Measurements from ENCODE around the gene ING4. TPM values are rescaled to one million over a fixed set of nuclear protein-coding genes. Genes with fewer than 3 reads are reported as not detected.

Gene ING4
- polyA plus RNA-seq, 1 donor from 2014 or later = 76.6 TPM

DNA sequence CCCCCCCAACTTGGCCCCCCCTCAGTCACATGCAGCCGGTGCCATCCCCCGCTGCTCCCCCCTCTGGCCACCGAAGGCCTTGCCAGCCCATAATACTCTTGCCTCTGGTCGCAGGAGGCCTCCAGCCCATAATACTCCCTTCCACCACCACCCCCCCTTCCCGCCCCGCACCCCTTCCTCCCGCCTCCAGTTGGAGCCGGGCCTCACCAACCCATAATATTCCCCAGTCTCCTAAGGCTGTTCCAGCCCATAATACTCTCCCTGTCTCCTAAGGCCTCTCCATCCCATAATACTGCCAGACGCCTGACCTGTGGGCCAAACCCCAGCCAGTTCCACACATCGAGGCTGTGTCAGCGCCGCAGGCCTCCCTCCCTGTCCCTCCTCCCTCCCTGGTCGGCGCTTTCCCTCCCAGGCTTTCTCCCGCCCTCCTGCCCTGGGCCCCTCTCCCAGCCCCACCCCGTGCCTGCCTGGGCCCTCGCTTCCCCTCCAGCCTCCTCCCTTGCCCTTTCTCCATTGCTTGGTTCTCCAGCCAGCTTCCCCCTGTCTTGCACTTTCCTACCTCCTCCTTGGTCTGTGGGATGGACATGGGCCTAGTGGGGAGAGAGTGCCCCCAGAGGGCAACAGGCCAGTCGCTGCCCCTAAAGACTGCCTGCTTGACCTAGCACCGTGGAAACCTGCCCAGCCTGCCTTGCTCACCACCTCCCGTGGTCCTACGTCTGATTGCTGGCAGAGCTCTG, 49.0 kb downstream of the ING4 start:
- Mint-ChIP-seq H3K27me3 (no peaks in the 10 kb centered on the region), H3K36me3 (no peaks in the 10 kb centered on the region), H3K4me1 (peaks cover 19 to 35% (median 34%) of the 10 kb centered on the region in 3 donors), H3K27ac (peak overlapping the region; percentile 86 to 95 (median 87)), H3K9me3 (no peaks in the 10 kb centered on the region), H3K4me3 (peak overlapping the region in 3 of 4 donors; percentile 50 to 84 (median 83))

DNA sequence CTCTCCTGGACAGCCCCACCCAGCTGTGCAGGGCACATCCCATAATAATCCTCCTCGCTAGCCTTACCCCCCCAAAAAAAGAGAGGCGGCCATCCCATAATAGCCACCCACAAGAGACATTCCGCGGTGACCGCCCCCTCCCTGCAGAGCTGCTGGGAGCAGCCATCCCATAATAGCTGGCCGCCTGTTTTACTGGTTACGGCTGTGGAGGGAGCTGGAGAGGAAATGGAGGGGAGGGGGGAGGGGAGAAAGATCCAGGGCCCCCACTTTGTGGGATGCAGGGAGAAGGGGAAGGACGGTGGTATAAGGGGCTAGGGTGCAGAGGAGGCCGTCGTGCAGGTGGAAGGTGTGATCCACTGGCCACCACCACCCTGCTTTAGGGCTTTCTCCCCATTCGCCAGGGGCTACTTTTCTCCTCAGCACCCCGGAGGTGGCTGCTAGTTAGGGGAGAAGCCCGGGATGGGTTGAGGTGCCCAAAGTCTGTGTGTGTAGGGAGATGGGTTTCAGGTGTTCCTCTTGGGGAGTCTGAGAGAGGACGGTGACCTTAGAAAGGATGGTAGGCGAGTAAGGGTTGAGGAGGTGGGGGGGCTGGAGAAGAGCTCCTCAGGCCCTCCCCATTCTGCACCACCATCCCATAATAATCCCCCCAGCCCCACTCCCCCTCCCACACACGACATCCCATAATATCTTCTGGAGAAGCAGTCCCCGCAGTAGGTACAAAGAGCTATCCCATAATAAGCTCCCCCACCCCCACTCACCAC, 49.7 kb downstream of the ING4 start:
- Mint-ChIP-seq H3K4me3 (peak overlapping the region; percentile 10 to 76 (median 48)), H3K27me3 (no peaks in the 10 kb centered on the region), H3K9me3 (no peaks in the 10 kb centered on the region), H3K36me3 (no peaks in the 10 kb centered on the region), H3K27ac (peak overlapping the region; percentile 16 to 89 (median 87)), H3K4me1 (peaks cover 14 to 35% (median 34%) of the 10 kb centered on the region in 3 donors)

DNA sequence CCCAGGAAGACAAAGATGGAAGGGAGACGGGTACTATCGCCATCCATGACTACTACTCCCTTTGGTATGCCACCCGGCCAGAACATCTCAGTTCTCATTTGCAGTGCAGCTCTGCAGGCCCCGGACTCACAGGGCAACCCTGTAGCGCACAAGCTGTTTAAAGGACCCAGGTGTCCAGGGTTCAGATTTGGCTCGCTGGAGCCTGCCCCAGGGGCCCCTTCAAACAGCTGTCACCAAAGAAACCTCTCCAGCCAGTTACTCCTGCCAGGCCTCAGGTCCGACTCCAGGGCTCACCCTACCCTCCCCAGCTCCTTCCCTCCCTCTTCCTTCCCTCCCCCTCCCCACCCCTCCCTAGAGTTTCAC, 50.3 kb downstream of the ING4 start:
- H3K9me3 Mint-ChIP-seq = no peaks in the 10 kb centered on the region
- H3K36me3 Mint-ChIP-seq = no peaks in the 10 kb centered on the region
- peak overlapping the region in 3 of 4 donors; percentile 60 to 85 (median 82) for H3K4me3 Mint-ChIP-seq
- peak overlapping the region; percentile 67 to 89 (median 87) for H3K27ac Mint-ChIP-seq
- H3K27me3 Mint-ChIP-seq = no peaks in the 10 kb centered on the region
- H3K4me1 Mint-ChIP-seq = peaks cover 14 to 31% (median 31%) of the 10 kb centered on the region in 3 donors

DNA sequence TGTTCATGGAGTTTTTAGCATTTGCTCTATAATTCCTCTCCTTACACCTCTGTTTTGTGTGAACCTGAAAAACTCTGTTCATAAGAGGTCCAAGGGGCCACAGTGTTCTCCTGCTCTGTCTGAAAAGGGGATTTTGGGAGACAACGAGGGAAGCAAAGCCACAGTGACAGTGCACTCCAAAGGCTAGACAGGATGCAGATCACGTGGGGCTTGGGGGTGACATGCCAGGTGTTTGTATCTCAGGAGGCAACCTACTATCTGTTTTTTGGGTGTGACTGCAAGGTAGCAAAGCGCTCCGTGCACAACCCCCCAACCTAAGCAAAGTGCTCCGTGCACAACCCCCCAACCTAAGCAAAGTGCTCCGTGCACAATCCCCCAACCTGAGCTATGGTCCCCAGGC, 50.7 kb downstream of the ING4 start:
- H3K27me3 Mint-ChIP-seq = no peaks in the 10 kb centered on the region
- H3K27ac Mint-ChIP-seq = peak overlapping the region; percentile 67 to 89 (median 87)
- no peaks in the 10 kb centered on the region for H3K9me3 Mint-ChIP-seq
- peaks cover 14 to 29% (median 29%) of the 10 kb centered on the region in 3 donors for H3K4me1 Mint-ChIP-seq
- peak overlapping the region in 3 of 4 donors; percentile 60 to 85 (median 82) for H3K4me3 Mint-ChIP-seq
- H3K36me3 Mint-ChIP-seq = no peaks in the 10 kb centered on the region

DNA sequence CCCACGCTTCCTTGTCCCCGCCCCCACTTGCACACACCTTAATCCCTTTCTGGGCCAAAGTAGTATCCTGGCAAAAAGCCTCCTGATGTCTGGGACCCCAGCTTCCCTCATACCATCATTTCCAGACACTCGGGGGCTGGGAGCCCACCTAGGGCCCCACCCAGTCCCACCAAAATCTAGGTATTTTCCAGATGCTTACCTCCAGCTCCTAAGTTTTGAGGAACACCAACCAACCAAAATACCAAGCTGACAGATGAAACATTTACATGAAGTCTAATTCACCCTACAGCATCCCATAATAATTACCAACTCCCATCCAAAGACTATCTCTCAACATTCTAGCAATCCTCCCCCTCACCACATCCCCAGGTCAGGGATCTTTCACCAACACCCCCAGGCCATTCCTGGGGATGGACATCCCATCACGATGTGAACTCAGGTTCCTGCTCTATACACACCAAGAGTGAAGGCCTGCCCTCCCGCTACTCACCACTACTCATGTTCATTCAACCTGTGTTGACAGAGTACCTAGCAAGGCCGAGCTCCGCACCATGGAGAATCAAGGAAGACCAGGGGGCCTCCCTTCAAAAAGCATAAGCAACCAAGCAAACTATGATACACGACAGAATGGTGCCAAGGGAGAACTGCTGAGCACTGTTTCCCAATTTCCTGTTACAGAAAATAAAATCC, 54.2 kb downstream of the ING4 start:
- Mint-ChIP-seq H3K9me3 (no peaks in the 10 kb centered on the region), H3K36me3 (peaks cover 5% of the 10 kb centered on the region), H3K27ac (no peak overlapping the region), H3K4me1 (peaks cover 25 to 44% (median 40%) of the 10 kb centered on the region in 3 donors), H3K4me3 (no peak overlapping the region), H3K27me3 (no peaks in the 10 kb centered on the region)

DNA sequence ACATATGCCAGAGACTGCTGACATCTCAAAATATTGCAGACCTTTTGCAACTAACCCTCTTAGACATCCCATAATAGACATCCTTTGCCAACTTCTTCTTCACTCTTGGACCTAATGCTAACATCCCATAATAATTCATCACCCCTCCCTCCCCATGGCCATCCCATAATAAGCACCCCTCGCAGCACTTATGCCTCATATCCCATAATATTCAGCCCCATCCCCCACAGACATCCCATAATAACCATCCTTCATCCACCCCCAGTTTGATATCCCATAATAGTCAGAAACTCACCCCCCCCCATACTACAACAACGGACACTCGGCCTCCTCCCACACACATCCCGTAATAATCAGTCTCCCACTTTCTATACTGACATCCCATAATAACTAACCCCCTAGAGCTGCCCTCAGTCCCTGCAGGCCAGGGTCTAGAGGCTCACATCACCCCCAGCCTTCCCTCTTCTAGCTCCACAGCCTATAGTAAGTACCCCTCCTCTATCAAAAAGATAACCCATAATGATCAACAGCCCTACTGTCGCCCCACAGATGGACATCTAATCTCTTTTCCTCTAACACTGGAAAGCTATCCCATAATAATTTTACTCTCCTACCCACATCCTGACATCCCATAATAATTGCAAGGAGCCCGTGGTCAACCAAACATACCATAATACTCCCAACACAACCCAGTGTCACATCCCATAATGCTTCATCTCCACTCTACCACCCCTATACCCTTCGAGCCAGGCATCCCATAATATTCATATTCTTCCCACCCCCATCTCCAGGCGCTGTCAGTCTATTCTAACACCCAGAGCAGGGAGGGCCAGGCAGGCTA, 54.9 kb downstream of the ING4 start:
- H3K27me3 Mint-ChIP-seq = no peaks in the 10 kb centered on the region
- no peak overlapping the region for H3K4me3 Mint-ChIP-seq
- no peaks in the 10 kb centered on the region for H3K9me3 Mint-ChIP-seq
- peaks cover 28 to 48% (median 42%) of the 10 kb centered on the region in 3 donors for H3K4me1 Mint-ChIP-seq
- H3K36me3 Mint-ChIP-seq = peaks cover 5% of the 10 kb centered on the region
- H3K27ac Mint-ChIP-seq = no peak overlapping the region

DNA sequence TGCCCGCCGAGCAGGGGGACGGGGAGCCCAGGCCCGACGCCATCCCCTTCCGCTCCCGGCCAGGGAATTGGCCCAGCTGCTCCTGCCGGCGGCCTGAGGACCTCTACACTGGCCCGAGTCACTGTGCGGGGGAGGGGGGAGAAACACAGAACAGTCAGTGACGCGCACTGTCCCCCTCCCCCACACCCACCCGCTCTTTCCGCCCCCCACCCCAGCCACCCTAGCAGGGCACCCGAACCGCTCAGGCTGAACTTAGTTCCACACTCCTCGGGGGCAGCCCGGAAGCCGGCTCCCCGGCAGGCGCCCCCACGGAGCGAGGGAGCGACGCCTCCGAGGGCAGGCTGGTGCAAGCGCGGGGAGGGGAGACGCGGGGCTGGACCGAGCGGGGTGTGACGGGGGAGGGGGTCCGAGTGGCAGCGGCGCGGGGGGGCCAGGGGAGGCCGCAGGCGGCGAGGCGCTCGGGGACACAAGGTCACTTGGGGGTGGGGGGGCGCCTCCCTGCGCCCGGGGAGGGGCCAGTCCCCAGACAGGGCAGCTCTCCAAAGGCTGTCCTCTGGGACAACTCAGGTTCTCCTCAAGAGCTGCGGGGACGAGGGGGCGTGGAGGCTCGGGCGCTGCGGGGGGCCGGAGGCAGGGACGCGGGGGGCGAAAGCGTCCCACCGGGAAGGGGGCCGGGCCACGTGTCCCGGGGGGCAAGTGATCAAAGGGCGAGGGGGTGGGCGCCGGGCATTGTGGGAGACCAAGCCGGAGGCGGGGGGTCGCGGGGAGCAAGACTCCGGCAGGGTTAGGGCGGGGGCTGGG, 56.4 kb downstream of the ING4 start:
- Mint-ChIP-seq H3K4me3 (peak overlapping the region in 1 of 4 donors; percentile 86), H3K36me3 (peaks cover 5% of the 10 kb centered on the region), H3K9me3 (no peaks in the 10 kb centered on the region), H3K27me3 (no peaks in the 10 kb centered on the region), H3K27ac (peak overlapping the region; percentile 87 to 89 (median 87)), H3K4me1 (peaks cover 21 to 41% (median 36%) of the 10 kb centered on the region in 3 donors)

DNA sequence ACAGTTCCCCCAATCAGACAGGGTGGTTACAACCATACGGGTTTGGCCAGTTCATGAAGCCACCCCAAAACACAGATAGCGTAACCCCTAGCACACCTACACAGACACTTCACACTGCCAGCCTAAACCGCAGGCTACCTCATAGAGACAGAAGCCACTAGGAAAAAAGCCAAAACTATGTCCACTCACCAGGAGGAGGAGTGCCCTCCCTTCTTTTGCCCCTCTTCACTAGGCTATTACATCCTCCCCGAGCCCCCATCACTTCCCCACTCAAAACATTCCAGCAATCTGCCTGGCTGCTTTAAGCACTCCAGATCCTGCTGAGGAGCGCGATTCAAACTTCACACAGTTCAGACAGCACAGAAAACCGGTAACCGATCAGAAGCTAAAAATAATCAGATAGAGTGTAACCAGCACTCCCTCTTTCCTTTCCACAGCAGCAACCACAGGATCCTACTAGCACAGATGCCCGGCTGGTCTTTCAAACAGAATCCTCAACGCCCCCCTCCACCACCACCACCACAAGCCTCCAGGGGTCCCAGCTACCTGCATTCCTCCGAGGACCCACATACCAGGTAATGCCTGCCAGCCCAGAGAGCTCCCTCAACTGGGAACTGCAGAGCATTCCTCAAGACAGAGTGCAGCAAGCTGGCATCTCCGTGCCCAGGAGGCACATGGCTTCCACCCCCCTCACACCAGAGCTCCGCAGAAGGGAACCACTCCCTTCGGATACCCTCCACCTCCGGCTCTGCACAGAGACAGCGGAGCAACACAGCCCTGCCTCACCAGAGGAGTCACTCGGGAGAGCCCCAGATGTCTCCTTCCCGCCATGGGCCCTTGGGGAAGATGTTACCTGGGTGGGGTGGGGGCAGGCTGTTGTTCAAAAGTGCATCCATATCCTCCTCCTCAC, 57.2 kb downstream of the ING4 start:
- Mint-ChIP-seq H3K36me3 (peaks cover 6% of the 10 kb centered on the region), H3K4me3 (peak overlapping the region in 1 of 4 donors; percentile 86), H3K27me3 (no peaks in the 10 kb centered on the region), H3K4me1 (peaks cover 18 to 33% (median 30%) of the 10 kb centered on the region in 3 donors), H3K9me3 (no peaks in the 10 kb centered on the region), H3K27ac (peak overlapping the region; percentile 87 to 89 (median 87))

DNA sequence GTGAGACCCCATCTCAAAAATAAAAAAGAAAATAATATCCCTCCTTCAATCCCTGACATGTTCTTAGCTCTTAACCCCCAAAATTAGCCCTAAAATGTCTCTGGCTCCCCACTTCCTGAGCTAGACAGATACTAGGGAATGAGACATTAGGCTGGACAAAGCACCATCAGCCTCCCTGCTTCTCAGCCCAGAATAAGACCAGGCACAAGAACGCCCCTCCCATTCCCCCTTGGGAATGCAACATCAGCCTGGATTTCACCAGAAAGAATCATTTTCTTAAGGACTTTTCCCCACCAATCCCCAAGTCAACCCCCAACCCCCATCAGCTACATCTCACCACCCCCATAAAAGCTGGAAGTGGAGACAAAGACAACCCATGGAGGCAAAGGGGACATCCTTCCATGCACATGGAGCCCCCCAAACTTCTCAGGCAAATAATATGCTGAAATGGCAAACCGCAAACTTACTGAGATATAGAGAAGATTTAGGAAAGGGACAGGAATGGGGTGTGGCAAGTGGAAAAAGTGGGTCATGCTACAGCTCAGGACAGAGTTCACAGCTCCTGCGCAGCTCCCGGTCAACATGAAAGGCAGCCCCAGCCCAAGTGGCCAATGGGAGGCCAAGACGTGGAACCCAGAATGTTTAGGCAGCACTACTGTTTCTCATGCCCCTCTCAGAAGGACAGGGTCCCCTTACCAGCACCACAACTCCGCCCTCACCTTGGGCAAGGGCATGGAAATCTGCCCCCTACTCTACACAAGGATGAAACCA, 58.5 kb downstream of the ING4 start:
- Mint-ChIP-seq H3K4me3 (peak overlapping the region in 1 of 4 donors; percentile 86), H3K4me1 (peaks cover 18 to 32% (median 30%) of the 10 kb centered on the region in 3 donors), H3K36me3 (peaks cover 6% of the 10 kb centered on the region), H3K9me3 (no peaks in the 10 kb centered on the region), H3K27ac (peak overlapping the region; percentile 71 to 89 (median 87)), H3K27me3 (no peaks in the 10 kb centered on the region)

DNA sequence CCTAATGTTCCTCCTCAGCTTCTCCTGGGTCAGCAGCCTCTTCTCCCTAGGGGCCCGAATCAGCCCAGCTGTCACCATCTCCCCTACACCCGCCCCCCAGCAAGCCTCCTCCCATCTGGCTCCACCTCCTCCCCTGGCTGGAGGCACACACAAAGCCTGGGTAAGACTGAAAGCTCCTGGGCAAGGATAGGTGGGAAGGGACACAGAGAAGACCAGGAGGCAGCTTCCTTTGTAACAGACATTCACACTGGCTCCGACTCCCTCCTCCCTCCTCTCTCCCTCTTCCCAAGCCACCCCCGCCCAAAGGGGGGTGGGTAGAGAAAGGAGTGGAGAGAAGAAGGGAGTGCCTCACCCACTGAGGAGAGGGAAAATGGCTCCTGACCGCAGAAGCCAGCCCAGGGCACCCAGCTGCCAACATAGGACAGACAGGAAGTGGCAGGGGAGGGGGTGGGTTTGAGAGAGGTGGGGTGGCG, 59.8 kb downstream of the ING4 start:
- Mint-ChIP-seq H3K27me3 (no peaks in the 10 kb centered on the region), H3K9me3 (no peaks in the 10 kb centered on the region), H3K36me3 (peaks cover 8% of the 10 kb centered on the region), H3K27ac (peak overlapping the region; percentile 67 to 89 (median 81)), H3K4me3 (peak overlapping the region in 3 of 4 donors; percentile 55 to 86 (median 79)), H3K4me1 (peaks cover 18 to 35% (median 30%) of the 10 kb centered on the region in 3 donors)

DNA sequence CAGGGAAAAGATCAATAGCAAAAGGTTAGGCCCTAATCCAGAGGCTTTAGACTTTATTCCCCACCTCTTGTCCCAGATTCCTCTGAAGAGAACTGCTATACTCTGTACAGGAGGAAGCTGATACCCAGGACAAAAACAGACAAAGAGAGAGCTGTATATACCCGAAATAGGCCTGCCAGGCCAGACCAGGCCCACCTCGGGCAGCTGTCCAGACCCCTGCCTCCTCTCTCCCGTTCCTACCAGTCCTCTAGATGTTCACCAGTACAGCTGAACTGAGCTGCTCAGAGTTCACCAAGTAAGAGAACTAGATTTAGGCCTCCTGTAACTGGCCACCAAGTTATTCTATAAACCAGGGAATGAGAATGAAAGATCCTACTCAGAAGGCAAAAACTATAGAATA, 60.4 kb downstream of the ING4 start:
- Mint-ChIP-seq H3K9me3 (no peaks in the 10 kb centered on the region), H3K4me1 (peaks cover 22 to 35% (median 30%) of the 10 kb centered on the region in 3 donors), H3K27ac (peak overlapping the region; percentile 67 to 89 (median 81)), H3K4me3 (peak overlapping the region in 1 of 4 donors; percentile 57), H3K27me3 (no peaks in the 10 kb centered on the region), H3K36me3 (peaks cover 8% of the 10 kb centered on the region)
